Measurements from ENCODE around the gene ZNF536.

ZNF536 gene

DNA sequence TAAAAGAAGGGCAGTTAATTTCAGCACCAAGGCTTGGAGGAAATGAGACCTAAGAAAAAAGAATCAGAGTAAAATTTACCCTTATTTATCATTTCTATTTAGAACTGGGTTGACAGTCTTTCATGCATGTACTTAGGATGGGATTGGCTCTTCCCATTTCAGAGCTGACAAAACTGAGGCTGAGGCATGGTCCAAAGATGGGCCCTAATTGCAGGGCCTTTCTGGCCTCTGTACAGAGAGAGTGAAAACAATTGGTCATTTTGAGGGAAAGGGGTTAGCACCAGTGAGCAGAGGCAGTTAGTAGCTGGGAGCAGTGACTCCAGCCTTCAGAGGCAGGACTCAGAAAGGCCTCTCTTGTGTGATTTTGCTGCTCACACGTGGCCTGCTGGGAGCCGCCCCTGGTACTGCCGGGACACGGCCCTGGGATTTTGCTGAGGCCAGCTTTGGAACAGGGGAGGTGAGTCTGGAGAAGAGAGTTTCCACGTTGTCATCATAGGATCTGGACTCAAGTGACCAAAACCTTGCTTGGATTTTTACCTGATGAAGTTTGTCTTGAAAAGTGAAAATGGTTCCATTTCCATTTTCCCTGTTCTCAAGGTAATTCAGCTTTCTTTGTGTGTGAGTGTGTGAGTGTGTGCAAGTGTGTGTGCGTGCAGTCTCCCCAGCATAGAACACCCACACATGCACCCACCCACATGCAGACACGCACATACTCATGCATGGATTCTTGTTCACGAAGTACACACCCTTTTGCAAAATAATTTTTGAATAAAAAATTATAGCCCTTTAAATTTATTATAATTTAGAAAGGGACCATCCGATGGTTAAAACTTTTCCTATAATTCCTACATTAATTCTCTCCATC, at the start of gene ZNF536:
ZNF536 (plus strand) TSS at position 425 of the 865 bp plus-strand sequence. CDS start 71,179 bp downstream, outside the sequence.
- H3K4me3 Mint-ChIP-seq = no peak within 1 kb of the TSS
- H3K27ac Mint-ChIP-seq = no peak within 1 kb of the TSS
- peaks cover 37 to 44% of the 10 kb centered on the region in 2 donors for H3K27me3 Mint-ChIP-seq
- DNase-seq (no peak), ATAC-seq (replicated peaks) (no peak)
- no peaks in the 10 kb centered on the region for H3K36me3 Mint-ChIP-seq
- H3K4me1 Mint-ChIP-seq = no peaks in the 10 kb centered on the region
- H3K9me3 Mint-ChIP-seq = peaks cover 0 to 3% of the 10 kb centered on the region in 2 donors

DNA sequence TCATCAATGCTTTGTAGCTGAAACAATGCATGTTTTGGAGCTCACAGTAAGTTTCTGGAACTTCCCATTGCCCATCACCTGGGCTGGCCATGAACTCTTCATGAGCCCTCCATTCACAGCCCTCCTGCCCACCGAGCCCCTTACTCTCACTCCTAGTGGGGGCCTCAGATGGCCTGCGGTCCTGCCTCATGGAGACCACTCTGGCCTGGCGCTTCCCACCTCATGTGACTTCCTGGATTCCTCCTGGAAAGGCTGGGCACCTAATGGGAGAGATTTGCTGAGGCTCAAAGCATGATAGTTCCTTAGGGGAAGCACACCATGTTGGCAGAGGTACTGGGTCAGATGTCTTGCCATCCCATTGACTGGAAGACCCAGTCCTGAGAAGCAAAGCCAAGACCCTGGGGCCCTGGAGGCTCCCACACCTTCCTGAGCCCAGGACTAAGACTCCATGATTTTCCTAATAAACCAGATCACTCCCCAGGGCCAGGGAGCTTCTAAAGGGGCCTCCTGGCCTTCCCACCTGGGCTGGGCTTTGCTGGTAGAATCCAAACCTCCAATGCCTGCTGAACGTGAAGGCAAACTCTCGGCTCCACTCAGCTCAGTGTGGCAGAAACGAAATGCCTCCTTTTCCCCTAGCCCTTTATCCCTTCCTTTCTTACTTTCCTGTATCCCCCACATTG, 49.4 kb upstream of the ZNF536 start:
- DNase-seq = no peak
- no peak overlapping the region for H3K4me3 Mint-ChIP-seq
- no peaks in the 10 kb centered on the region for H3K4me1 Mint-ChIP-seq
- H3K27ac Mint-ChIP-seq = no peak overlapping the region
- H3K36me3 Mint-ChIP-seq = no peaks in the 10 kb centered on the region
- ATAC-seq (replicated peaks) = no peak
- H3K9me3 Mint-ChIP-seq = peaks cover 5 to 8% of the 10 kb centered on the region in 2 donors
- peaks cover 4 to 5% of the 10 kb centered on the region in 2 donors for H3K27me3 Mint-ChIP-seq

GRCh38 chr19:30323904-30324303, 48.3 kb upstream of the ZNF536 start:
- ATAC-seq (replicated peaks) (no peak), DNase-seq (no peak)
- Mint-ChIP-seq H3K27me3 (peaks cover 4 to 5% of the 10 kb centered on the region in 2 donors), H3K4me1 (no peaks in the 10 kb centered on the region), H3K27ac (no peak overlapping the region), H3K4me3 (no peak overlapping the region), H3K36me3 (no peaks in the 10 kb centered on the region), H3K9me3 (peaks cover 5 to 8% of the 10 kb centered on the region in 2 donors)

GRCh38 chr19:30324982-30325381, 47.2 kb upstream of the ZNF536 start:
- Mint-ChIP-seq H3K4me1 (no peaks in the 10 kb centered on the region), H3K36me3 (no peaks in the 10 kb centered on the region), H3K4me3 (no peak overlapping the region), H3K9me3 (peaks cover 5 to 7% of the 10 kb centered on the region in 2 donors), H3K27ac (no peak overlapping the region), H3K27me3 (peaks cover 4 to 5% of the 10 kb centered on the region in 2 donors)
- no peak for ATAC-seq (replicated peaks)
- DNase-seq = no peak

DNA sequence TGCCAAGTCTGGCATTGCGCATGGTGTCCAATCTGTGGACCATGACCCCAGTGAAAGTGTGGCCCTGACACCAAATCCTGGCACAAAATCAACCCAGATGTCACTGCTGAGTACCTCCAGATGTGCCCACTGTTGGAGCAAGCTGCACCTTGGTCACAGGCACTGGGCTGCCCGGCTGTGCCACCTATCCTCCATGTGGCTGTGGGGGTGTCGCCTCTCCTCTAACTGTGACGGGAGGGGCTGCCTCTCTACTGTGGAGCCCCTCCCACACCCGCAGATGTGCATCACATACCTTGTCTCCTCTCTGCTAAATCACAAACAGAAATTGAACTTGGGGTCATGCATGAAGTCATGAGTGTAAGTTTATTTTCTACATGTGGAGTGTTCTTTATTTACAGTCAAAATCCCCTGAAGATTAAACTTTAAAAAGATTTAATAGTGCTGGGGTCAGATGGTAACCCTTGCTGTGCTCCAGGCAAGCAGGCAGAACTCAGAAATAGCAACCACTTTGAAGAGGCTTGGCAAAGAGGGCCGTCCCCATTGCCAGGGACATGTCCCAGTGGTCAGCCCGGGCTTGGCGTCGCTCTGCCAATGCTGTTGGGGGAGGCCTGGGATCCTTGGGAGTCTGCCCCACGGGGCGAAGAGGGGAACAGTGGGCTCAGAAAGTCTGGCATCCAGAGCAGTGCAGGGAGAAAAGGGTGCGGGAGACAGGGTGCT, 46.4 kb upstream of the ZNF536 start:
- no peak overlapping the region for H3K4me3 Mint-ChIP-seq
- no peak overlapping the region for H3K27ac Mint-ChIP-seq
- H3K9me3 Mint-ChIP-seq = peaks cover 5 to 7% of the 10 kb centered on the region in 2 donors
- H3K4me1 Mint-ChIP-seq = no peaks in the 10 kb centered on the region
- no peaks in the 10 kb centered on the region for H3K36me3 Mint-ChIP-seq
- DNase-seq (no peak), ATAC-seq (replicated peaks) (no peak)
- H3K27me3 Mint-ChIP-seq = peaks cover 4 to 5% of the 10 kb centered on the region in 2 donors

- no peak overlapping the region for H3K4me3 Mint-ChIP-seq
- DNase-seq = no peak
- no peak for ATAC-seq (replicated peaks)
- no peak overlapping the region for H3K27ac Mint-ChIP-seq
- H3K4me1 Mint-ChIP-seq = no peaks in the 10 kb centered on the region
- H3K9me3 Mint-ChIP-seq = peaks cover 5 to 7% of the 10 kb centered on the region in 2 donors
- peaks cover 4 to 5% of the 10 kb centered on the region in 2 donors for H3K27me3 Mint-ChIP-seq
- H3K36me3 Mint-ChIP-seq = no peaks in the 10 kb centered on the region
Measured at GRCh38 chr19:30326393-30326710, 45.8 kb upstream of the ZNF536 start.

GRCh38 chr19:30327331-30327730, 44.9 kb upstream of the ZNF536 start:
- Mint-ChIP-seq H3K4me3 (no peak overlapping the region), H3K4me1 (no peaks in the 10 kb centered on the region), H3K27me3 (peaks cover 4 to 15% of the 10 kb centered on the region in 2 donors), H3K9me3 (peaks cover 5 to 7% of the 10 kb centered on the region in 2 donors), H3K36me3 (no peaks in the 10 kb centered on the region), H3K27ac (no peak overlapping the region)
- DNase-seq (no peak), ATAC-seq (replicated peaks) (no peak)

- no peaks in the 10 kb centered on the region for H3K4me1 Mint-ChIP-seq
- no peak for DNase-seq
- peaks cover 5 to 6% of the 10 kb centered on the region in 2 donors for H3K9me3 Mint-ChIP-seq
- peaks cover 4 to 16% of the 10 kb centered on the region in 2 donors for H3K27me3 Mint-ChIP-seq
- no peaks in the 10 kb centered on the region for H3K36me3 Mint-ChIP-seq
- no peak overlapping the region for H3K4me3 Mint-ChIP-seq
- ATAC-seq (replicated peaks) = no peak
- no peak overlapping the region for H3K27ac Mint-ChIP-seq
Measured at GRCh38 chr19:30328096-30328495, 44.1 kb upstream of the ZNF536 start.

- Mint-ChIP-seq H3K4me3 (no peak overlapping the region), H3K9me3 (no peaks in the 10 kb centered on the region), H3K27me3 (peaks cover 0 to 11% of the 10 kb centered on the region in 2 donors), H3K36me3 (no peaks in the 10 kb centered on the region), H3K4me1 (no peaks in the 10 kb centered on the region), H3K27ac (no peak overlapping the region)
- ATAC-seq (replicated peaks) (no peak), DNase-seq (no peak)
Measured at GRCh38 chr19:30330266-30330665, 41.9 kb upstream of the ZNF536 start.

DNA sequence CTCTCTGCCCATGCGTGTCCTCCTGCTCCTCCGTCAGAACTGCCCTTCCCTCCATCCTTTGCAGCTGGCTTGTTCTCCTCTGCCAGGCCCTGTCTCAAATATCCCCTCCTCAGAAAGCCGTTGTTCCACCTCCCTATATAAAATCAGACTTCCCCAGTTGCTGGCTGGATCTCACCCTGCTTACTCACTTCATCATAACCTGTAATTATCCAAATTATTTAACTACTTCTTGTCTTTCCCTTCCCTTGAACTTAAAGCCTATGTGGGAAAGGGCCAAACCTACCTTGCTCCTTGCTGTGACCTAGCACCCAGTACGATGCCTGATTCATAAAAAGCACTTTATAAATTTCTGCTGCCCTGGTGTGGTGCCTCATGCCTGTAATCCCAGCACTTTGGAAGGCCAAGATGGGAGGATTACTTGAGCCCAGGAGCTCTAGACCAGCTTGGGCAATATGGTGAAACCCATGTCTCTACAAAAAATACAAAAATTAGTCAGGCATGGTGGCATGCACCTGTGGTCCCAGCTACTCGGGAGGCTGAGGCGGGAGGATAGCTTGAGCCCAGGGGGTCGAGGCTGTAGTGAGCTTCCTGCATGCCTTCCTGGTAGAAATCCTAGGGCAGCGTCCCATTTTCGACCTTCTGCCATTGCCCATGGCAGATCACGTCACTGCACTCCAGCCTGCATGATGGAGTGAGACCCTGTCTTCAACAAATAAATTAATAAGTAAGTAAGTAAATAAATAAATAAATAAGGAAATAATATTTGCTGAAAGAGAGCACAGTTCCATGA, 39.5 kb upstream of the ZNF536 start:
- H3K9me3 Mint-ChIP-seq = no peaks in the 10 kb centered on the region
- DNase-seq (no peak), ATAC-seq (replicated peaks) (no peak)
- no peaks in the 10 kb centered on the region for H3K4me1 Mint-ChIP-seq
- no peak overlapping the region for H3K4me3 Mint-ChIP-seq
- H3K36me3 Mint-ChIP-seq = no peaks in the 10 kb centered on the region
- no peak overlapping the region for H3K27ac Mint-ChIP-seq
- H3K27me3 Mint-ChIP-seq = peaks cover 0 to 11% of the 10 kb centered on the region in 2 donors

GRCh38 chr19:30333291-30334065, 38.7 kb upstream of the ZNF536 start:
- Mint-ChIP-seq H3K4me3 (no peak overlapping the region), H3K27me3 (peaks cover 0 to 11% of the 10 kb centered on the region in 2 donors), H3K36me3 (no peaks in the 10 kb centered on the region), H3K9me3 (no peaks in the 10 kb centered on the region), H3K27ac (no peak overlapping the region), H3K4me1 (no peaks in the 10 kb centered on the region)
- ATAC-seq (replicated peaks) (no peak), DNase-seq (no peak)

- Mint-ChIP-seq H3K27me3 (peaks cover 0 to 11% of the 10 kb centered on the region in 2 donors), H3K36me3 (no peaks in the 10 kb centered on the region), H3K9me3 (no peaks in the 10 kb centered on the region), H3K4me3 (no peak overlapping the region), H3K4me1 (no peaks in the 10 kb centered on the region), H3K27ac (no peak overlapping the region)
- ATAC-seq (replicated peaks) (no peak), DNase-seq (no peak)
Measured at GRCh38 chr19:30334841-30335240, 37.3 kb upstream of the ZNF536 start.

GRCh38 chr19:30335306-30335886, 36.8 kb upstream of the ZNF536 start:
- no peak for DNase-seq
- Mint-ChIP-seq H3K4me3 (no peak overlapping the region), H3K27ac (no peak overlapping the region), H3K36me3 (no peaks in the 10 kb centered on the region), H3K27me3 (peaks cover 0 to 11% of the 10 kb centered on the region in 2 donors), H3K9me3 (no peaks in the 10 kb centered on the region), H3K4me1 (no peaks in the 10 kb centered on the region)
- ATAC-seq (replicated peaks) = no peak

Data from stimulated activated naive B cell treated with anti-CD40 and anti-IgM and Interleukin-4, amounts not matched to agents 10 μg/mL and 1 μg/mL and 100 μg/mL, for 72 hours (primary cell).